IgD-negative memory B cell (primary cell): ENCODE data around the gene ARHGEF2. TPM values are rescaled to one million over a fixed set of nuclear protein-coding genes. Genes with fewer than 3 reads are reported as not detected.

ENCODE experiments used
- H3K27ac Mint-ChIP-seq, 3 donors: one replicate each; pipeline ENCODE4 v1.8.0; 2020 to 2022; ENCODE audit warnings: mild to moderate bottlenecking in 3 of 3, mixed read lengths in 3 of 3, moderate library complexity in 1 of 3
- H3K27me3 Mint-ChIP-seq: one replicate; pipeline ENCODE4 v1.8.0; 2021; ENCODE audit warnings: mixed read lengths
- H3K36me3 Mint-ChIP-seq: one replicate; pipeline ENCODE4 v1.8.0; 2020; ENCODE audit warnings: mild to moderate bottlenecking, mixed read lengths
- H3K4me1 Mint-ChIP-seq, 3 donors: one replicate each; pipeline ENCODE4 v1.8.0; 2020 to 2022; ENCODE audit warnings: mixed read lengths in 3 of 3, mild to moderate bottlenecking in 1 of 3
- H3K4me3 Mint-ChIP-seq, 4 donors: one replicate each; pipeline ENCODE4 v1.8.0; 2020 to 2022; ENCODE audit warnings: mild to moderate bottlenecking in 4 of 4, mixed read lengths in 4 of 4, moderate library complexity in 3 of 4
- H3K9me3 Mint-ChIP-seq, 3 donors: one replicate each; pipeline ENCODE4 v1.8.0; 2020 to 2021; ENCODE audit warnings: mixed read lengths in 3 of 3, mild to moderate bottlenecking in 1 of 3
- polyA plus RNA-seq: library from polyadenylated mRNA; unstranded; fragments of 300-500 nt; fragmentation: Illumina TruSeq; gene quantifications from one replicate; pipeline ENCODE4 v1.2.3, GENCODE V29; 2021

Gene ARHGEF2
- polyA plus RNA-seq, 1 donor from 2014 or later = 43.9 TPM

DNA sequence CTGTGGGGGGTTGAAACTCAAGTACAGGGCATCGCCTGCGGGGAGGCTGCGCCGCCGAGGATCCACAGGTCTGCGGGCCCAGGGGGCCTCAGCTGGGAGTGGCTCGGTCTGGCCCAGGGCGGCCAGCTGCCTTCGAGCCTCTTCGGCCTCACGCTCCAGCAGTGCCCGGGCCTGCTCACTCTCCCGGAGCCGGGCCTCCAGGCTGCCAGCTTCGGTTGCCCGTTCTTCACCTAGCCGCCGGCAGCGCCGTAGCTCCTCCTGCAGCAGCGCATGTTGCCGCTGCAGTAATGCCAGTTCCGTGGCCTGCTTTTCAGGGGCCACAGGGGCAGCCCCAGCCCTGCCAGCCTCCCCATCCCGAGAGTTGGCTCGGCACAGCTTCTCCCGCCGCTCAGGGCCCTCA is 27.5 kb downstream of the ARHGEF2 start:
- no peaks in the 10 kb centered on the region for H3K9me3 Mint-ChIP-seq
- H3K27me3 Mint-ChIP-seq = no peaks in the 10 kb centered on the region
- peaks cover 6% of the 10 kb centered on the region for H3K36me3 Mint-ChIP-seq
- H3K4me1 Mint-ChIP-seq = peaks cover 10 to 15% (median 14%) of the 10 kb centered on the region in 3 donors
- H3K4me3 Mint-ChIP-seq = no peak overlapping the region
- peak overlapping the region in 1 of 3 donors; percentile 51 for H3K27ac Mint-ChIP-seq

DNA sequence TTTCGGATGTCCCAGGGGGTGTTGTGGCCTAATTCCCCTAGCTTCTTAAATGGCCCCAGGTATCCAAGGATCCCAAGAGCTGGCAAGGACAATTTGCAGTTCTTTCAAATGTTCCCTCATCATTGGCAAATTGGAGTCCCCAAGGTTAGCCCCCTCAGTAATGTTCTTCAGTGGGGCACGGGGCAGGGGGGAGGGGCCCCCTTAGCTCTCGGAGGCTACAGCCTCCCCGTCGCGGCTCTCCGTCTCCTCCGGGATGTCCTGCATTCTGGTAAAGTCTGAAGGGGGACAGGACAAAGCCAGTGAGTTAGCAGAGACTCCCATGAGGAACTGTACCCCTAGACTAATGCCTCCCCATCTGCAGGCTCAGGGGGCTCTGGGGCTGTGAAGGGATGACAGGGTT is 30.6 kb downstream of the ARHGEF2 start:
- H3K4me3 Mint-ChIP-seq = peak overlapping the region in 1 of 4 donors; percentile 17
- H3K9me3 Mint-ChIP-seq = no peaks in the 10 kb centered on the region
- H3K4me1 Mint-ChIP-seq = peaks cover 17 to 35% (median 32%) of the 10 kb centered on the region in 3 donors
- H3K27ac Mint-ChIP-seq = peak overlapping the region in 2 of 3 donors; percentile 30 to 96
- H3K36me3 Mint-ChIP-seq = peaks cover 9% of the 10 kb centered on the region
- no peaks in the 10 kb centered on the region for H3K27me3 Mint-ChIP-seq

DNA sequence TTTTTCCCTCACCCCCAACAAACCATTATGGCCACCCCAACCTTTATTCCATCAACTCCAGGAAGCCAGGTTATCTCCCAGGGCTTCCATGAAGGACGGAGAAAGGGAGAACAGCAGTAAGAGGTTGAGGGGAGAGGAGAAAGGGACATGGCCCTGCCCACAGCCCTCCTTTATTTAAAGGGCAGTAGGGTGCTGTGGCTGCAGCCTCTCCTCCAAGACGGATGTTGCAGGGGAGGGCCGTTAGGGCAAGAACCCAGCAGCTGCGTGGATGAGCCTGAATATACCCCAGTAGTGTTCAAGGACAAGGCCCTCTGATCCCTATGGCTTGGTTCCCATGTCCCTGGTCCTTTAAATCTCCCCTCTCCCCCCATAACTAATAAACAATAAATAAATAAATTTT is 31.1 kb downstream of the ARHGEF2 start:
- Mint-ChIP-seq H3K36me3 (peaks cover 8% of the 10 kb centered on the region), H3K4me1 (peaks cover 17 to 39% (median 34%) of the 10 kb centered on the region in 3 donors), H3K27ac (peak overlapping the region; percentile 85 to 96 (median 94)), H3K27me3 (no peaks in the 10 kb centered on the region), H3K4me3 (peak overlapping the region in 1 of 4 donors; percentile 69), H3K9me3 (no peaks in the 10 kb centered on the region)

DNA sequence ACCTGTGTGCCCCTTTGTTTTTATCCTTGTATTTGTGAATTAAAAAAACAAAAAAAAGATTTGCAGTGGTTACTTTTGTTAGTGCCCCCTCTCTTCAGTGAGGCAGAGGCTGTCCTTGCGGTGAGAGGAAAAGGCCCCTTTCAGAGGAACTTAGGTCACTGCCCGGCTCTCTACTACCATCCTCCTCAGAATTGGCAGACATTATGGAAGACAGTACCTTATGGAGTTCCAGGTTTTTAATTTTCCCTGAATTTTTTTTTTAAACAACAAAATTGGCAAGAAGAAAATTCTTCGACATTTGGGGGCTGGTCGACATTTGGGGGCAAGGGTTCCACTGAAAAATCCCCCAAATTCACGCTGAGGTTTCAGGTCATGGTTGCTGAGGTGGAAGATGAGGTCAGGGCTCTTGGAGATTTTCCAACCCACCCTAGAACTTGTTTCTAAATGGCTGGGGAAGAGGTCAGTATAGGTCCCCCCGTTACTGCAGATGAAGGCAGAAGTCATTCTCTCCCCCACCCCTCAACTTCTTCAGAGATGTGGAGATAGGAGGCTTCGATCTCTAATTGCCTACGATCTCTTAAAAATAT is 31.6 kb downstream of the ARHGEF2 start:
- Mint-ChIP-seq H3K4me1 (peaks cover 17 to 41% (median 35%) of the 10 kb centered on the region in 3 donors), H3K4me3 (peak overlapping the region in 3 of 4 donors; percentile 69 to 72 (median 72)), H3K9me3 (no peaks in the 10 kb centered on the region), H3K27me3 (no peaks in the 10 kb centered on the region), H3K27ac (peak overlapping the region; percentile 85 to 96 (median 94)), H3K36me3 (peaks cover 8% of the 10 kb centered on the region)

DNA sequence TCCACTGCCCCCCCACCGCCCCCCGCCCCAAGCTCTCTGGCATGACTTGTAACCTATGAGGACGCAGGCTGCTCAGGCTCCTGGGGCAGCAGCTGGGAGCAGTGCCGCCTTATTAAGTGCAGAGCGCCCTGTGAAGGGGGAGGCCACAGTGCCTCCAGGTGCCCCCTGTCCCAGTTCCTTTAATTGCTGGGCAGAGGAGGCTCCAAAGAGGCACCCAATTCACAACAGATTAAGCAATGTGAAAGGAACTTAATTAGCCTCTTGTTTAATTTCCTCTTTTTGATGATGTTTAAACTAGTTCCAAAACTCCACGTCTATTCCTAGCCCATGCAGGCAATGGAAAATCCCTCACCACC is 33.9 kb downstream of the ARHGEF2 start:
- peak overlapping the region; percentile 54 to 89 (median 78) for H3K4me3 Mint-ChIP-seq
- peaks cover 6% of the 10 kb centered on the region for H3K36me3 Mint-ChIP-seq
- H3K9me3 Mint-ChIP-seq = no peaks in the 10 kb centered on the region
- H3K4me1 Mint-ChIP-seq = peaks cover 33 to 59% (median 54%) of the 10 kb centered on the region in 3 donors
- H3K27ac Mint-ChIP-seq = peak overlapping the region; percentile 85 to 96 (median 92)
- H3K27me3 Mint-ChIP-seq = no peaks in the 10 kb centered on the region

DNA sequence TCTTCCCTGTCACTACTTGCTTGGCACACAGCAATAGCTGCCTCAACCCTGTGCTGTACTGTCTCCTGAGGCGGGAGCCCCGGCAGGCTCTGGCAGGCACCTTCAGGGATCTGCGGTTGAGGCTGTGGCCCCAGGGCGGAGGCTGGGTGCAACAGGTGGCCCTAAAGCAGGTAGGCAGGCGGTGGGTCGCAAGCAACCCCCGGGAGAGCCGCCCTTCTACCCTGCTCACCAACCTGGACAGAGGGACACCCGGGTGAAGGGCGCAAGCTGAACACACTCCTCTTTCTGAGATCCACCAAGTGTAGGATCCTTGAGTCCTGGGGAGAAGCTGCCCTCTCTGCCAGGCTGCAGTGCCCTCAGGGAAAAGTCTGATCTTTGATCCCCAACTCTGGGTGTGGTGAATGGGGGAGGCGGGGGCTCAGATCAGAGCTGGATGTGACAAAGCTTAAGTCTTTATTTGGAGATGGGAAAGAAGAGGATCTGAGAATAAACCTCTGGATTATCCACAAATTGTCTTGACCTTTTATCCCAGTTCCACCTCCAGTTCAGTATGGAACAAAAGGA is 35.7 kb downstream of the ARHGEF2 start:
- Mint-ChIP-seq H3K27me3 (no peaks in the 10 kb centered on the region), H3K27ac (peak overlapping the region; percentile 43 to 90 (median 88)), H3K4me1 (peaks cover 40 to 66% (median 56%) of the 10 kb centered on the region in 3 donors), H3K4me3 (peak overlapping the region in 2 of 4 donors; percentile 47 to 52), H3K36me3 (peaks cover 6% of the 10 kb centered on the region), H3K9me3 (no peaks in the 10 kb centered on the region)

DNA sequence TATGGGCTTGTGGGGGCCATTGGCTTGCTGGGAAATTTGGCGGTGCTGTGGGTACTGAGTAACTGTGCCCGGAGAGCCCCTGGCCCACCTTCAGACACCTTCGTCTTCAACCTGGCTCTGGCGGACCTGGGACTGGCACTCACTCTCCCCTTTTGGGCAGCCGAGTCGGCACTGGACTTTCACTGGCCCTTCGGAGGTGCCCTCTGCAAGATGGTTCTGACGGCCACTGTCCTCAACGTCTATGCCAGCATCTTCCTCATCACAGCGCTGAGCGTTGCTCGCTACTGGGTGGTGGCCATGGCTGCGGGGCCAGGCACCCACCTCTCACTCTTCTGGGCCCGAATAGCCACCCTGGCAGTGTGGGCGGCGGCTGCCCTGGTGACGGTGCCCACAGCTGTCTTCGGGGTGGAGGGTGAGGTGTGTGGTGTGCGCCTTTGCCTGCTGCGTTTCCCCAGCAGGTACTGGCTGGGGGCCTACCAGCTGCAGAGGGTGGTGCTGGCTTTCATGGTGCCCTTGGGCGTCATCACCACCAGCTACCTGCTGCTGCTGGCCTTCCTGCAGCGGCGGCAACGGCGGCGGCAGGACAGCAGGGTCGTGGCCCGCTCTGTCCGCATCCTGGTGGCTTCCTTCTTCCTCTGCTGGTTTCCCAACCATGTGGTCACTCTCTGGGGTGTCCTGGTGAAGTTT is 36.4 kb downstream of the ARHGEF2 start:
- Mint-ChIP-seq H3K27me3 (no peaks in the 10 kb centered on the region), H3K36me3 (peaks cover 6% of the 10 kb centered on the region), H3K4me1 (peaks cover 38 to 63% (median 54%) of the 10 kb centered on the region in 3 donors), H3K27ac (peak overlapping the region in 1 of 3 donors; percentile 79), H3K4me3 (no peak overlapping the region), H3K9me3 (no peaks in the 10 kb centered on the region)

DNA sequence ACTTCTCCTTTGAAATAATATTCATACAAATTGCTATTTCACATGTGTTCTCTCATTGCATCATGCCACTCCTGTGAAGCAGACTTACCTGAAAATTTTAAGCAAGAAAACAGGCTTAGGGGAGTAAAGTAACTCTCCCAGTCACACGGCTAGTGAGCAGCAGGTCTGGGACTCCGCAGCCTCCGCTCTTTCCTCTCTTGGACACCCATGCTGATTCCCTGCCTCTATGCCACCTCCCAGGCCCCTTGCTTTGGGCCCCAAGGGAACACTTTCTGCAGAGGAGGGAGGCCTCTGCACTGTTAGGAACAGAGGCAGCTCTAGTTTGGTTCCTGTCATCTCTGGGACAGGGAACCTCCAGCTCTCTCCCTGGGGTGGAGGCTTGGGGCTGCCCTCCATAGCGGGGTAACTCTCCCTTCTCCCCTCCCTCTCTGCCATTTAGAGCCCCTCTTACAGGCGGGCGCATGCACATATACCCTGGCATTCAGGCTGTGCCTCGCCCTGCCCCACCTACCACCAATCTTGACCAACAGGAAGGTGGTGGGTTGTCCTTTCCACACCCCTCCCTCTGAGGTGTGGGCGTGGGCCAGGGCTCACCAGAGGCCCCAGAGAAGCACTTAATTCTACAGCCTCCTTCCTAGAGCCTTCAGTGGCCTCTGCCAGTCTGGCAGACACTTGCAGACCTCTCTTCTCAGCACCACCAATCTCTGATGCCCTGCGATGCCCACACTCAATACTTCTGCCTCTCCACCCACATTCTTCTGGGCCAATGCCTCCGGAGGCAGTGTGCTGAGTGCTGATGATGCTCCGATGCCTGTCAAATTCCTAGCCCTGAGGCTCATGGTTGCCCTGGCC is 37.1 kb downstream of the ARHGEF2 start, which contains the start of gene RXFP4:
TSS of gene RXFP4 (plus strand) at position 646 of the 852 bp plus-strand sequence. CDS start at position 718, 72 bp downstream.
- Mint-ChIP-seq H3K9me3 (no peaks in the 10 kb centered on the region), H3K27ac (peak within 1 kb of the TSS; percentile 79 to 97 (median 88)), H3K36me3 (peaks cover 3% of the 10 kb centered on the region), H3K4me1 (peaks cover 33 to 56% (median 48%) of the 10 kb centered on the region in 3 donors), H3K27me3 (no peaks in the 10 kb centered on the region), H3K4me3 (peak within 1 kb of the TSS in 3 of 4 donors; percentile 64 to 71 (median 67))

DNA sequence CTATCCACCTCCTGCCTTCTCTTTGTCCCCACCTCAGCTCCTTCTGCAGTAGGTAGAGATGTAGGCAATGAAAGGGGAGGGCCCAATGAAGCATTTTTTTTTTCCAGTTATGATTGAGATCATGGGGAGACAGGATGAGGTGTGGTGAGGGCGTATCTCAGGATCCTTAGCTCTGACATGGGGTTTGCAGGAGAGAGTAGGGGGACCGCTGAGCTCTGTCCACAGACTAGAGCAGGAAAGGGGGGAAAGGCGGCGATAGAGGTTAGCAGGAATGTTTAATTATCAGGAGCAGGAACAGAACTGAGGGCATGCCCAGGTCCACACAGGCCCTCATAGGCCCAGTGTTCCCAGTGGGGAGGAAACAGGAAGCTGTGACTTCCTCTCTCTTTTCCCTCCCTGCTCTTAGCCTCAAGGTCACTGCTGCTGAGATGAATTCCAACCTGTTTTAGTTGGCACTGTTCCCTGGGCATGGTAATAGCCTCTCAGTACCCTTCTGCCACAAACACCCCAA is 37.8 kb downstream of the ARHGEF2 start:
- Mint-ChIP-seq H3K36me3 (peaks cover 3% of the 10 kb centered on the region), H3K4me1 (peaks cover 30 to 55% (median 47%) of the 10 kb centered on the region in 3 donors), H3K4me3 (peak overlapping the region in 3 of 4 donors; percentile 64 to 71 (median 67)), H3K9me3 (no peaks in the 10 kb centered on the region), H3K27me3 (no peaks in the 10 kb centered on the region), H3K27ac (peak overlapping the region; percentile 79 to 97 (median 85))

DNA sequence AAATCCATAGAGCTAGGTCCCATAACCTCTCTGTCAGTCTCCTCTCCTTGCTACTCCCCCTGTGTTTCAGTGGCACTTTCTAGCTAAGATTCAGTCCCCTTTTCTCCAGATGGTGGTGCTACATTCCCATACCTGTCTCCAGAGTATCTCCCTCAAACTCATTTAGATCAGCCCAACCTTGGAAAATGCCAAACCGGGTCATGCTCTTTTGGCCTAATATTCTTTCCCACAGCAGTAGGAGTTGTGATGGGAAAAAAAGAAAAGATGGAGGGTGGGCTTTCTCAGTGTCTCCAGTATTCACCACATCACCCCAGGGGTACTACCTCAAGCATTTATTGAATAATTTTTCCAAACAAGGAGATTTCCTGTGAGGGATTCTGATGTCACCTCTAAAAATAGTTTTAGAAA is 40.1 kb downstream of the ARHGEF2 start:
- Mint-ChIP-seq H3K27me3 (no peaks in the 10 kb centered on the region), H3K9me3 (no peaks in the 10 kb centered on the region), H3K4me3 (peak overlapping the region; percentile 13 to 81 (median 62)), H3K27ac (peak overlapping the region in 2 of 3 donors; percentile 32 to 84), H3K36me3 (peaks cover 2% of the 10 kb centered on the region), H3K4me1 (peaks cover 23 to 37% (median 33%) of the 10 kb centered on the region in 3 donors)

DNA sequence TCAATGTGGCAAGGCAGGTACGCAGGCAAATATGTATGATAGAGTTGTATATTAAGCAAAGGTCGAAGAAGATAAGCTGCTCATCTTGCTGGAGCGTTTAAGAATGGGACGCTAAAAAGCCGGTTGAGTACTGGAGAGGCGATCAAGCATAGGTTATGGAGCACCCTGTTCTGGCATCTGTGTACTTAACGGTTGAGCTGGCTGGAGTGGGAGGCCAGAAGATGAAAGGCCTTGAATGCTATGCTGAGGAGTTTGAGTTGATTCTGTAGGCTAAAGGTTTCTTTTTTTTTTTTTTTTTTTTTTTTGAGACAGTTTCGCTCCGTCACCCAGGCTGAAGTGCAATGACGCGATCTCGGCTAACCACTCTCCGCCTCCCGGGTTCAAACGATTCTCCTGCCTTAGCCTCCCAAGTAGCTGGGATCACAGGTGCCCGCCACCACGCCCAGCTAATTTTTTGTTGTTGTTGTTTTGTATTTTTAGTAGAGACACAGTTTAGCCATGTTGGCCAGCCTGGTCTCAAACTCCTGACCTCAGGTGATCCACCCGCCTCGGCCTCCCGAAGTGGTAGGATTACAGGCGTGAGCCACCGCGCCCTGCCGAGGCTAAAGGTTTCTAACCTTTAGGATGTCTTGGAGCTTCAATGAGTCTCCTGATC is 43.3 kb downstream of the ARHGEF2 start:
- Mint-ChIP-seq H3K27me3 (no peaks in the 10 kb centered on the region), H3K4me1 (peaks cover 8 to 31% (median 23%) of the 10 kb centered on the region in 3 donors), H3K9me3 (no peaks in the 10 kb centered on the region), H3K36me3 (no peaks in the 10 kb centered on the region), H3K27ac (peak overlapping the region in 1 of 3 donors; percentile 31), H3K4me3 (peak overlapping the region in 1 of 4 donors; percentile 63)

DNA sequence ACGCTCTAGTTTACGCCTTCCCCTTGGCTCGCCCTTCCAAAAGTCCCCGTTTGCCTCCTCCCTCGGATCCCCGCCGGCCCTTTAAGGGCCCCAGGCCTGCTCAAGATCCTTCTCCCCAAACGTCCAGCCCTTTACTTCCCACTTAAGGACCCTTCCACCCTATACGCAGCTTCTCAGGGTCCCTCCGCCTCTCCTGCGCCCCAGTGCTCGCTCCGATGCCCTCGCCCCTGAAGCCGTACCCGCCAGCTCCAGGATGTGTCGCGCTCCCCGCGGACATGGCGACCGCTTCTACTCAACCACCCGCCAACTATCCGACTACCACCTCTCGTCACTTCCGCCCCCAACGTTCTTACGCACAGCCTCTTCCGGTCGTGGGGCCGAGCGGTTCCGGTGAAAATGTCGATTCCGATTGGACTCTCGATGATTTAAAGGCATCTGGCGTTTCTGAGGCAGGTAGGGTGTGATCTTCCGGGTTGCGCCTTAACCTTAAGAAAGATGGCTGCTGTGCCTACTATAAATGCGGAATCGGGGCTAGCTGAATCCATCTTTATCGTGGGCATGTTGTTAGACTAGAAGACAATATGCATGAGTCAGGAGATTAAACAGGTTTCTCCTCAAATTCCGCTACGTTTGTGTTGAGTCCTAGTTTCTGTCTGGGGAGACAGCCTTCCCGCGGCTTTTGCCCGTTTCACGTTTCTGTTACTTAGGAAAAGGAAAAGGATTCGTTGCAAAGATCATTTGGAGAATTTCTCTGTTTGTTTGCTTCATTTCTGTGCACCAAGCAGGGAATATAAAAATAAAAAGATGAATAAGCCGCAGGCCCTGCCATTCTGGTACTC is 44.0 kb downstream of the ARHGEF2 start, which contains the start of gene KHDC4:
TSS of gene KHDC4 (minus strand) at position 317 of the 839 bp plus-strand sequence. CDS start at position 277, 40 bp downstream.
- Mint-ChIP-seq H3K36me3 (no peaks in the 10 kb centered on the region), H3K27ac (peak within 1 kb of the TSS in 2 of 3 donors; percentile 31 to 47), H3K27me3 (no peaks in the 10 kb centered on the region), H3K4me3 (peak within 1 kb of the TSS in 1 of 4 donors; percentile 63), H3K4me1 (peaks cover 7 to 27% (median 19%) of the 10 kb centered on the region in 3 donors), H3K9me3 (no peaks in the 10 kb centered on the region)

DNA sequence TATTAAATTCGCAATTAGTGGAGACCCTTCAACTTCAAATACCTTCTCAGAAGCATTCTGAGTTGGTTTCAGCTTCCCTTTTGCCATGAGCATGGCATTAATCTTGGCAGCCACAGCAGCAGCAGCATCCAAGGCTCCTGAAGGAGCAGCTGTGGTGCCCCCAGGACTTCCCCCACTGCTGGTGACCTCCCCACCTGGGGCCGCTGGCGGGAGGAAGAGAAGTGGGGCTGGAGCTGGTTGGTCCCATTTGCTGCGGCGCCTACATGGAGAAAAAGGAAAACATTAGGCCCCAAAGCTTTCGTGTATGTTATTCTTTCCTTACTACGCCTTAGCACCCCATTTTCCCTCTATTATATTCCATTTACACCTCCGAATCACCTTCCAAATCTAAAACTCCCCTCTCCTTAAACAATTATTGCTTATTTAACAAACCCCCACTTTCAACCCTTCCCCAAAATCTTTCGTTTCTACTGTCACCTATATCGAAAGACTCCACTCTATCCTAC is 44.7 kb downstream of the ARHGEF2 start:
- Mint-ChIP-seq H3K4me3 (no peak overlapping the region), H3K36me3 (no peaks in the 10 kb centered on the region), H3K9me3 (no peaks in the 10 kb centered on the region), H3K4me1 (peaks cover 7 to 29% (median 19%) of the 10 kb centered on the region in 3 donors), H3K27ac (no peak overlapping the region), H3K27me3 (no peaks in the 10 kb centered on the region)
